Adrenal gland (tissue), 5 donors: Measurements from ENCODE around the gene BRIP1.

Experiments used
- CTCF ChIP-seq, 6 experiments: fragments of 450-650 bp in 4 of 6; fragments of 200-600 bp in 2 of 6; sonication (generic) in 1 of 6; IDR thresholded peaks; 1 replicate in 5 of 6; 2 replicates in 1 of 6; pipeline versions ENCODE4 v1.5.1 to v1.8.0; 2016 to 2021; ENCODE audit warnings: antibody characterized with exemption in 6 of 6, mild to moderate bottlenecking in 2 of 6, moderate library complexity in 1 of 6
- POLR2A ChIP-seq, 2 donors: fragments of 450-650 bp; IDR thresholded peaks; one replicate each; pipeline ENCODE4 v1.6.1; 2017; ENCODE audit warnings: antibody characterized with exemption in 2 of 2, mild to moderate bottlenecking in 2 of 2, moderate library complexity in 1 of 2
- donor health status: DM: no; HTN: no; CAD: no.

GRCh38 chr17:61884864-61885263 lies 21.5 kb upstream of the BRIP1 start:
- no peak for TF ChIP-seq POLR2A (IDR thresholded peaks at IDR 0.05)
- TF ChIP-seq CTCF (IDR thresholded peaks at IDR 0.05), result no peak
